HFF-Myc (cell line): ENCODE measurements around the gene RBMY1B.
"Not testable (repeated sequence)": the region's sequence is repeated elsewhere in the genome, so short reads cannot be mapped to it uniquely, and the experiment has no call there.

Experiments
- DNase-seq: peaks from one replicate; pipeline ENCODE4 v3.0.0-alpha.2; 2011; ENCODE audit warnings: low read depth; ENCODE audit errors: extremely low read depth
- H3K4me3 ChIP-seq: replicated peaks from 2 replicates; pipeline ENCODE4 v1.5.1; 2011; ENCODE audit warnings: low read depth, mild to moderate bottlenecking, control low read depth, low read length
- CTCF ChIP-seq: IDR thresholded peaks from 2 replicates; pipeline ENCODE4 v1.5.1; 2012; ENCODE audit warnings: mild to moderate bottlenecking, low read depth, low read length, control low read depth; ENCODE audit errors: missing control alignments

Gene RBMY1B

GRCh38 chrY:21511038-21511437, at the start of gene RBMY1B:
Gene RBMY1B, plus strand, starts transcription at chrY:21511338. Its CDS starts 2,013 bp downstream, at chrY:21513351.
- not testable (repeated sequence) for H3K4me3 ChIP-seq, DNase-seq

DNA sequence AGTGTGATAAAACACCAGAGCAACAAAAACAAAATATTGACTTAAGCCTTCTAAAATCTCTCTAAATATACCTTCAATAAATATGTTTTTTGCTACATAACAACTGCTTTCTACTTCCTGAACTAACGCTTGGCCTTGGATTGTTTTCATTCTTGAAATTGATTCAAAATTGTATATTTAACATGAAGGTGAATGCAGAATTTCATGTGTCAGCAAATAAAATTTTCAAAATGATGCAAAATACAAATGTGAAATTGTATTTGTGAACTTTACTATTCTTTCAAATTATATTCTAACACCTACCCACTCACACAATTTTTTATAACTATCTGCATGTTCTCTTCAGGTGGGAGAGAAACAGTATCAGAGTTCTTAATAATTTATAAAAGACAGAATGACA, 48.2 kb upstream of the RBMY1B start:
- H3K4me3 ChIP-seq, DNase-seq: not testable (repeated sequence)

DNA sequence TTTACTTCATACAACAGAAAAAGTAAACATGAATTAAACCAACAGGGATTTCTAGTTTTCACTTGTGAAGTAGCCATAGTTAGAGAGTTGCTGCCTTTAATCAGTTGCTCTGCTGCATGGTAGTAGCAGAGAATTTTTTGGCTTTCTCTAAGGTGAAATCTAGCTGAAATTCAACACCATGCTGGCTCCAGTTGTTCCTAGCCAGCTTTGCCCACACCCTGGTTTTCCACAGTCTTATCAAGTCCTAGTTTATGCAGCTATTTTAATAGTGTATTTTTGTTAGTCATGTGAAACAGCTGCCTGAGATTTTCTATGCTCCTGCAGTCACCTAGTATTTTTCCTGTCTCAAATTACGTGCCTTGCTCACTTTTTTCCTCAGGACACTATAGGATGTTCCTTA, 28.2 kb upstream of the RBMY1B start:
- no peak for TF ChIP-seq CTCF
- DNase-seq, result no peak
- no peak overlapping the region for H3K4me3 ChIP-seq

GRCh38 chrY:21534579-21534978, 23.4 kb downstream of the RBMY1B start, which contains the start of gene RBMY1A1:
Gene RBMY1A1, plus strand, starts transcription at chrY:21534879. Its CDS starts 2,013 bp downstream, at chrY:21536892.
- DNase-seq, result not testable (repeated sequence)

DNA sequence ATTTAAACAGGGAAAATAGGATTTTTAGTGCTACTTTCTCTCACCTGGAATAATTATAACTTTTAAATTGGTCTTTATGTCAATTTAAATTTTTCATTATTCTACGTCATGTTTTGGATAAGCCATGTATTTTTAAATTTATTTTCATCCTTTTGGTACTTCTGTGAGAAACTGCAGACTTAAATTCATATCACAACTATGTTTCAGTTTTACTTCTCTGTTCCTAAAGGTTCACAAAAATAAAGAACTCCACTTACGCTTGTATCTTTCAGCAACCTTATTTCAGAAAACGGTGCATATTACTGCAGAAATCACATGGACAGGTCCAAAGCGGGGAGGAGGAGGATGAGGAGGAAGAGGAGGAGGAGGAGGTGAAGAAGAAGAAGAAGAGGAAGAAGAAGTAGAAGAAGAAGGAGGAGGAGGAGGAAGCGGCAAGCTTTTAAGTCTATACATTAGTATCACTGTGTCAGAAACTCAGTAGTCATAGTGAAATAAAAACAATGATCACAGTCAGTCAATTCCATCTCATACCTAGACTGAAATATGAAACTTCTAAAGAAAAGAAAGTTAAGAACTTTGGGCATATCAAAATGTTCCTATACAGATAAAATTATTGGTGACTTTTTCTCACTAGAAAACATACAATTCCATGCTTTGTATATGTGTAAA, 48.3 kb downstream of the RBMY1B start:
- H3K4me3 ChIP-seq, DNase-seq: not testable (repeated sequence)

More at GRCh38 chrY:21534579-21534978, 23.4 kb downstream of the RBMY1B start, which contains the start of gene RBMY1A1:
- H3K4me3 ChIP-seq, result not testable (repeated sequence)
